Measurements from ENCODE around the gene PPP1R12A.

Gene PPP1R12A

DNA sequence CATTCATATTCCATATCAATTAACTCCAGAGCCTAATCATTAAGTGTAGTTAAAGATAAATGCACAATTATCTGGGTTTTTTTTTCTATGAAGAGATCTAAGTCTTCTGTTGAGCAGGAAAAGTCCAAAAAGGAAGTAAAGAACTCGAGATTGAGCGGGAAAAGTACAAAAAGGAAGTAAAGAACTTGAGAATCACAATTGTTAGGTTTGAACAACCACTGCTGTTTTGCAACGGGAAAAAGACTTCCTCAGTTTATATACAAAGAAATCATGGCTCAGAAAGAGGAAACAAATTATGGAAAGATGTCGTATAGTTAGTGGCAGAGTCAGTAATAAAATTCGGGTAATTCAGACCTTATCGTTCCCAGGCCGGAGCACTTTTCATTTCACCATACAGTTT is 63.3 kb downstream of the PPP1R12A start:
- TF ChIP-seq, protein P1, sequence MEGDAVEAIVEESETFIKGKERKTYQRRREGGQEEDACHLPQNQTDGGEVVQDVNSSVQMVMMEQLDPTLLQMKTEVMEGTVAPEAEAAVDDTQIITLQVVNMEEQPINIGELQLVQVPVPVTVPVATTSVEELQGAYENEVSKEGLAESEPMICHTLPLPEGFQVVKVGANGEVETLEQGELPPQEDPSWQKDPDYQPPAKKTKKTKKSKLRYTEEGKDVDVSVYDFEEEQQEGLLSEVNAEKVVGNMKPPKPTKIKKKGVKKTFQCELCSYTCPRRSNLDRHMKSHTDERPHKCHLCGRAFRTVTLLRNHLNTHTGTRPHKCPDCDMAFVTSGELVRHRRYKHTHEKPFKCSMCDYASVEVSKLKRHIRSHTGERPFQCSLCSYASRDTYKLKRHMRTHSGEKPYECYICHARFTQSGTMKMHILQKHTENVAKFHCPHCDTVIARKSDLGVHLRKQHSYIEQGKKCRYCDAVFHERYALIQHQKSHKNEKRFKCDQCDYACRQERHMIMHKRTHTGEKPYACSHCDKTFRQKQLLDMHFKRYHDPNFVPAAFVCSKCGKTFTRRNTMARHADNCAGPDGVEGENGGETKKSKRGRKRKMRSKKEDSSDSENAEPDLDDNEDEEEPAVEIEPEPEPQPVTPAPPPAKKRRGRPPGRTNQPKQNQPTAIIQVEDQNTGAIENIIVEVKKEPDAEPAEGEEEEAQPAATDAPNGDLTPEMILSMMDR (IDR thresholded peaks at IDR 0.05; ENCODE audit: insufficient read depth, low read depth, low read length, missing control alignments): no peak
- DNase-seq (ENCODE audit: low read depth): no peak
- H3K4me3 ChIP-seq (ENCODE audit: low read length): no peak overlapping the region

DNA sequence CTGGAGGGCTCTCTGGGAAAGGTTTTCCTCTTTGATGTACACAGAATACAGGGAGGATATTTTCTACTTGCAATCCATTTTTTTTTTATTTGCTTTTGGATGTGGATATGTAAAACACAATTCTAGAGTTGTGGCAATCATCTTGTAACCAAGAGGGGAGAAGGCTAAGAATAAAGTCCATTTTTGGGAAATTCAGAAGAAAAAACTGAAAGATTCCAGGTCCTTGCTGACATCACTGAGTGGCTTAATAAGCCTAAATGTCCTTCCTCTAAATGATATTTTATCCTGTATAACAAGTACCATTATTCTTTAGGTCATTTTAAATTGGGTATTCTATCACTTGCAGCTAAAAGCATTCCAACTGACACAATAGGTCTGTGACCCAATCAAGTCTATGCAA is 64.0 kb downstream of the PPP1R12A start:
- TF ChIP-seq, protein P1 (IDR thresholded peaks at IDR 0.05; ENCODE audit: insufficient read depth, low read depth, low read length, missing control alignments): no peak
- H3K4me3 ChIP-seq (ENCODE audit: low read length): no peak overlapping the region
- DNase-seq (ENCODE audit: low read depth): no peak

DNA sequence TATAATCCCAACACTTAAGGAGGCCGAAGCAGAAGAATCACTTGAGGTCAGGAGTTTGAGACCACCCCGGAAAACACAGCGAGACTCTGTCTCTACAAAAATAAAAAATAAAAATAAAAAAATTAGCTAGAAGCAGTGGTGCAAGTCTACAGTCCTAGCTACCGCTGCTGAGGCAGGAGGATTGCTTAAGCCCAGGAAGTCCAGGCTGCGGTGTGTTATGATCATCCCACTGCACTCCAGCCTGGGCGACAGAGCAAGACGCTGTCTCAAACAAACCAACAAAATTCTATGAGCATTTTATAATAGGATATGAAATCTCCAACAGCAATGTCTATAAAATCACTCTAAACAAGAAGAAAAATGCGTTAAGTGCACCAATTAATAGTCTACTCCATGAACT is 75.3 kb downstream of the PPP1R12A start:
- DNase-seq (ENCODE audit: low read depth): no peak
- TF ChIP-seq, protein P1 (IDR thresholded peaks at IDR 0.05; ENCODE audit: insufficient read depth, low read depth, low read length, missing control alignments): no peak
- no peak overlapping the region for H3K4me3 ChIP-seq (ENCODE audit: low read length)

DNA sequence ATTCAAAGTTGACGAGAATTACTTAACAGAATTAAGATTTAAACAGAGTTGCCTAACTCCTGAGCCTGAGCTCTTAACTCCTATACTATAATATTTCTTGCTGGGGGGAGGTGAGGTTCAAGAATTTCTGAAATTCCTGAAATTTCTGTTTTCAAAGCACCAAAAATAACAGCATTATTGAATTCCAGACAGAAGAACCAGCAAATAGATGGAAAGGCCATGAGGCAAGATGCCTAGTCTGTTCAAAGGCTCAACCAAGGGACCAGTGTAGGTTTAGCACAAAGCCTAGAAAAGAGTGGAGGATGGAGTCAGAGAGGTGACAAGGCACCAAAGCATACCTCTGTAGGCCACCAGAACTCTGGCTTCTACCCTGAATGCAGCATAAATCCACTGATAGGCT is 76.4 kb downstream of the PPP1R12A start:
- H3K4me3 ChIP-seq (ENCODE audit: low read length): no peak overlapping the region
- no peak for DNase-seq (ENCODE audit: low read depth)
- TF ChIP-seq, protein P1 (IDR thresholded peaks at IDR 0.05; ENCODE audit: insufficient read depth, low read depth, low read length, missing control alignments): no peak

DNA sequence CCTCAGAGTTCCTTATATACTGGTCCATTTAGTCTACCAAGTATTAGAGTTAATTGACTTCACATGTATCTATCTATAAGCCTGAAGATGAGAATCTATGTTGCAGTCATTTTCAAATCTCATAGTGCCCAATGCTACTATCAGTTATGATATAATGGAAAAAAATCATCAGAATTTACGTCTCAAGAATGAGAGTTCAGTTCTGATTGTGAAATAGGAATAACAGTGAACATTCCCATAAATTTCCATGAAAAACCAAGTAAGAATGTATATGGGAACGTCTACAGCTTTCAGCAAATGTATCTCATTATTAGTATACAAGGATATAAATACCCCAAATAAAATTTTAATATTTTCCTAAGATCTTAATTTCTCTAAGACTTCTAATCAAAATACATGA is 77.2 kb downstream of the PPP1R12A start:
- DNase-seq (ENCODE audit: low read depth): no peak
- H3K4me3 ChIP-seq (ENCODE audit: low read length): no peak overlapping the region
- TF ChIP-seq, protein P1 (IDR thresholded peaks at IDR 0.05; ENCODE audit: insufficient read depth, low read depth, low read length, missing control alignments): no peak

DNA sequence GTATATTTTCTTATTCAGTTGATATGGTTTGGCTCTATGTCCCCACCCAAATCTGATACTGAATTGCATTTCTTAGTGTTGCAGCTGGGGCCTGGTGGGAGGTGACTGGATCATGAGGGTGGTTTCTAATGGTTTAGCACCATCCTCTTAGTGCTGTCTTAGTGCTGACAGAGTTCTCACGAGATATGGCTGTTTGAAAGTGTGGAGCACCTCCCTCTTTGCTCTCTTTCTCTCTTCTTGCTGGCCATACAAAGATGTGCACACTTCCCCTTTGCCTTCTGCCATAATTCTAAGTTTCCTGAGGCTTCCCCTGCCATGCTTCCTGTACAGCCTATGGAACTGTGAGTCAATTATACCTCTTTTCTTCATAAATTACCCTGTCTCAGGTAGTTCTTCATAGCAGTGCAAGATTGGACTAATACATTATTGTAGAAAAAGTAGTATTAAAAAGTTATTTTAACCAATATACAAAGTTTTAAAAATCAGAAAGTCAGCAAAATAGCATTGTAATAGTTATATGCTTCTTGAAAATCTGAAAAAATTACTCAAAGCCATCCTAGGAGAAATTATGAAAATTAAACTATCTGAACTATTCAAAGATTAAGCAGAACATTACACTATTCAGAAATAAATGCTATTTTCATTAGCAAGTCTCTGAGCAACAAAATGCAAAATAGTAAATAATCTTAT is 84.1 kb downstream of the PPP1R12A start:
- TF ChIP-seq, protein P1 (IDR thresholded peaks at IDR 0.05; ENCODE audit: insufficient read depth, low read depth, low read length, missing control alignments): no peak
- DNase-seq (ENCODE audit: low read depth): no peak
- H3K4me3 ChIP-seq (ENCODE audit: low read length): no peak overlapping the region

DNA sequence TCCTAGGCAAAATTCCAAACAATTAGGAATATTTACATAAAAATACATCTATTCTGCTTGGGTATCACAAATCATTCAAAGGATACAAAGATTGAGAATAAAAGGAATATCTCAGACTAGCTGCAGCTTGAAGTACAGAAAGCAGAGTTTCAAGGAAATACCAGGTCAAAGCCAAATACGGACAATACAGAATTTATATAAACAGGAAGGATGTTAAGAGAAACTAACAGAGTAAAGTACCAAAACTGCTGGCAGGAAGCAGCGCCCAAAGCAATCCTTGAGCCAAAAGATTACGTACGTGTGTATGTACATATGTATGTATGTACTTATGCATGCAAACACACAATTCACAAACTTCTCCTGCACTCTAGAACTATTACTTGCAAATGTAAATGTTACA is 86.6 kb downstream of the PPP1R12A start:
- TF ChIP-seq, protein P1 (IDR thresholded peaks at IDR 0.05; ENCODE audit: insufficient read depth, low read depth, low read length, missing control alignments): no peak
- no peak for DNase-seq (ENCODE audit: low read depth)
- no peak overlapping the region for H3K4me3 ChIP-seq (ENCODE audit: low read length)
